Measurements from ENCODE around the gene TBC1D9B. TPM values are rescaled to one million over a fixed set of nuclear protein-coding genes. Genes with fewer than 3 reads are reported as not detected.
A peak's percentile ranks its signal among the peaks of the same experiment; 100 is the strongest.

Gene TBC1D9B
- total and polyA plus RNA-seq, 8 donors = 80.6 to 124 (median 97.0) TPM

DNA sequence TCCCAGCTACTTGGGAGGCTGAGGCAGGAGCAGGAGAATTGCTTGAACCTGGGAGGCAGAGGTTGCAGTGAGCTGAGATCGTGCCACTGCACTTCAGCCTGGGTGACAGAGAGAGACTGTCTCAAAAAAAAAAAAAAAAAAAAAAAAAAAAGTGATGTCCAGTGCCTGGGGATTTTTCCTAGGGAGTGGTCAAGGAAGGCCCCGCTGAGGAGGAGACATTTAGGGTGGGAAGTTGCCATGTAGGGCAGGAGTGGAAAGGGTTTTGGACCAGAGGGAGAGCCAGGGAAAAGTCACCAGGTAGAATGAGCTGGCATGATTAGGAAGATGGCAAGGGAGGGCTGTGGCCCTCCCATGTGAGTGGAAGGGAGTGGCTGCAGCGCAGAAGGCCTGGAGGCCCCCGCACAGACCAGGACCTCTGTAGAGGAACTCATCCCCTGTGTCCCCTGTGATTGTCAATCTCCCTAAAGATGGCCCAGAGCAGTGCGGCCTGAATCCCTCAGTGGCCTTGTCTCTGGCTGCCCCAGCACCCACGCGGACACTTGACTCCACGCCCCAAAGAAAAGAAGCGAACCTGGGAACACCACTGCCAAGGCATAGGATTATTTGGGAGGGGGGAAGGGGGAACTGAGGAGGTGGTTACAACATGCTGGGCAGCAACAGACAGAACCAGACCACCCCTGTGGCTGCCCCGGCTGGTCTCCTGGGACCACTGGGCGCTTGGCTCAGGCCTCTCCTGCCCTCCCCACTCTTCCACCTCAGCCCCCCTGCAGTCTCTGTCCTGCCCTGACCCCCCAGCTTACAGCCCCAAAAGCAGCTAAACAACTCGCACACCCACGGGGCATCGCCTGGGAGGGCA is 89.6 kb downstream of the TBC1D9B start:
- peaks cover 32 to 57% of the 10 kb centered on the region in 2 donors for H3K4me1 ChIP-seq
- TF ChIP-seq, protein P1, sequence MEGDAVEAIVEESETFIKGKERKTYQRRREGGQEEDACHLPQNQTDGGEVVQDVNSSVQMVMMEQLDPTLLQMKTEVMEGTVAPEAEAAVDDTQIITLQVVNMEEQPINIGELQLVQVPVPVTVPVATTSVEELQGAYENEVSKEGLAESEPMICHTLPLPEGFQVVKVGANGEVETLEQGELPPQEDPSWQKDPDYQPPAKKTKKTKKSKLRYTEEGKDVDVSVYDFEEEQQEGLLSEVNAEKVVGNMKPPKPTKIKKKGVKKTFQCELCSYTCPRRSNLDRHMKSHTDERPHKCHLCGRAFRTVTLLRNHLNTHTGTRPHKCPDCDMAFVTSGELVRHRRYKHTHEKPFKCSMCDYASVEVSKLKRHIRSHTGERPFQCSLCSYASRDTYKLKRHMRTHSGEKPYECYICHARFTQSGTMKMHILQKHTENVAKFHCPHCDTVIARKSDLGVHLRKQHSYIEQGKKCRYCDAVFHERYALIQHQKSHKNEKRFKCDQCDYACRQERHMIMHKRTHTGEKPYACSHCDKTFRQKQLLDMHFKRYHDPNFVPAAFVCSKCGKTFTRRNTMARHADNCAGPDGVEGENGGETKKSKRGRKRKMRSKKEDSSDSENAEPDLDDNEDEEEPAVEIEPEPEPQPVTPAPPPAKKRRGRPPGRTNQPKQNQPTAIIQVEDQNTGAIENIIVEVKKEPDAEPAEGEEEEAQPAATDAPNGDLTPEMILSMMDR (IDR thresholded peaks at IDR 0.05) = no peak
- no peak for ATAC-seq

DNA sequence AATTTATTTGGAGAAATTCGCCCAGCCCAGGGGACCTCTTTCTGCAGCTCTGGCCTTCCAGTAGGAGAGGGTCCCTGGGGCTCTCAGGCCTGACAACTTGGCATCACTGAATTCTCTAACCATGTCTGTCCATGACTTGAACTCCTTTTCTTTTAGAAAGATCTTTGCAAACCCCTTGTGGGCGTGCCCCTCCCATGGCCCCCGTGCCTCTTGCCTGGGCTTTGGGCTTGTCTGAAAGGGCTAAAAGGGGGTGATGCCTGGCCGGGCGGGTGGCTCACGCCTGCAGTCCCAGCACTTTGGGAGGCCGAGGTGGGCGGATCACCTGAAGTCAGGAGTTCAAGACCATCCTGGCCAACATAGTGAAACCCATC is 90.2 kb downstream of the TBC1D9B start:
- H3K36me3 ChIP-seq = peaks cover 0 to 25% of the 10 kb centered on the region in 2 donors
- intact Hi-C loops (cut with DNase I) = no loop called here
- ATAC-seq = no peak
- peak overlapping the region; percentile 38 to 43 for H3K4me3 ChIP-seq
- H3K4me1 ChIP-seq = peaks cover 27 to 50% of the 10 kb centered on the region in 2 donors
- TF ChIP-seq, protein P1 (IDR thresholded peaks at IDR 0.05) = no peak
- no peaks in the 10 kb centered on the region for H3K27me3 ChIP-seq
- H3K9me3 ChIP-seq = no peaks in the 10 kb centered on the region
- peak in 2 of 4 donors; percentile 34 to 79 for DNase-seq
- H3K27ac ChIP-seq = no peak overlapping the region

More for the DNA sequence above, 89.6 kb downstream of the TBC1D9B start:
- no peaks in the 10 kb centered on the region for H3K27me3 ChIP-seq
- intact Hi-C loops (cut with DNase I) = no loop called here
- no peaks in the 10 kb centered on the region for H3K9me3 ChIP-seq
- peak overlapping the region; percentile 98 to 100 for H3K27ac ChIP-seq
- peaks cover 0 to 26% of the 10 kb centered on the region in 2 donors for H3K36me3 ChIP-seq
- DNase-seq = peak in 2 of 4 donors; percentile 36 to 61
- H3K4me3 ChIP-seq = peak overlapping the region; percentile 16 to 96

DNA sequence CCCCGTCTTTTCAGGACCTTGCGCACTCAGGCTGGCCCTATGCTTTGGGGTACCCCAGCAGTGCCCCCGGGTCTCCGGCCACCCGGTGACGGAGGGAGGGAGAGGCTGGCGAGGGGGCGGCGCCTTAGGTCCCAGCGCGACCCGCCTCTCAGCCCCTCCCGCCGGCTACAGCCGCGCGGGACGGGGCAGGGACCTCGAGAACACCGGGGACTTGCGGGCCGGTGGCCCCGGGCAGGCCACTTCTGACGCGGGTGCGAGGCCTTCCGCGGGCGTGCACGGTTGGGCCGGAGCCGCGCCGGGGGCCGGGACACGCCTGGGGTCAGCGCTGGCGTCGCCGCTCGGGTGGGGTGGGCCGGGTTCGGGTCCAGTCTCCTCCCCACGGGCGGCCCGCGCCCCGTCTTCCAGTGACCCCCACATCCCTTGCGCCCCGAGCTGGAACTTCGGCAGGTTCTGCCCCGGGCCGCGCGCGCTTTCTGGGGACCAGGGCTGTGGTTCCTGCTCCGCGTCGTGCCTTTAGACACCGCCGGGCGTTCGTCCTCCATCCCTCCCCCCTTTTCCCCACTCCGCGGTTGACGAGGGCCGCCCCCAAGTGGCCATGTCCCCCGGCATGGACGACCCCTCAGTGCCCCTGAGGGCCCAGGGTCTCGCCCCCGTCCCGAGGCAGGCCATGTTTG is 90.8 kb downstream of the TBC1D9B start:
- intact Hi-C loops (cut with DNase I) = no loop called here
- Histone ChIP-seq H3K4me3 (peak overlapping the region; percentile 38 to 43), H3K27me3 (no peaks in the 10 kb centered on the region), H3K27ac (no peak overlapping the region), H3K36me3 (peaks cover 0 to 25% of the 10 kb centered on the region in 2 donors), H3K4me1 (peaks cover 22 to 45% of the 10 kb centered on the region in 2 donors), H3K9me3 (no peaks in the 10 kb centered on the region)
- TF ChIP-seq, protein P1 (IDR thresholded peaks at IDR 0.05) = no peak
- DNase-seq (peak in 2 of 4 donors; percentile 55 to 90), ATAC-seq (no peak)

DNA sequence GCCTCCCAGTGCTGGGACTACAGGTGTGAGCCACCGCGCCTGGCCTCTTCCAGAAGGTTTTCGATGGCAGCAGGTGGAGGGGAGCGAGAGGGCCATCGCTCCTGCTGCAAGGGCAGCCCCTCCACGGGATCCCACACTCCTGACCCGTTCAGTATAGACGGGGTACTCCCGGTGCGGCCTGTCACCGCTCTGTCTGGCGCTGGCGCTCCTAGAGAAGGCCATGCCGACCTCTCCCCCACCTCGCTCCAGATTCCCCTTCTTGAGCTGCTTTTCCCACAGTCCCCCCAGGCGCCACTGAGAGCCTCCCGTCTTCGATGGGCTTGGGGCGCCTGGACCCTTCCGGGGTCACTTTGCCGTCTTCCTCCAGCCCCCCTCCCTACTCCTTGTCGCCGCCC is 91.3 kb downstream of the TBC1D9B start:
- Histone ChIP-seq H3K36me3 (peaks cover 0 to 29% of the 10 kb centered on the region in 2 donors), H3K27me3 (no peaks in the 10 kb centered on the region), H3K4me3 (peak overlapping the region; percentile 38 to 43), H3K4me1 (peaks cover 20 to 42% of the 10 kb centered on the region in 2 donors), H3K27ac (no peak overlapping the region), H3K9me3 (no peaks in the 10 kb centered on the region)
- DNase-seq = peak in 2 of 4 donors; percentile 36 to 70
- intact Hi-C loops (cut with DNase I) = no loop called here
- ATAC-seq = no peak
- TF ChIP-seq, protein P1 (IDR thresholded peaks at IDR 0.05) = no peak
